Measurements from ENCODE around the gene KNDC1. TPM values are rescaled to one million over a fixed set of nuclear protein-coding genes. Genes with fewer than 3 reads are reported as not detected.
"Not testable (repeated sequence)": the region's sequence is repeated elsewhere in the genome, so short reads cannot be mapped to it uniquely, and the experiment has no call there.

Gene KNDC1
- total RNA-seq, 1 donor from 2014 or later = not detected

DNA sequence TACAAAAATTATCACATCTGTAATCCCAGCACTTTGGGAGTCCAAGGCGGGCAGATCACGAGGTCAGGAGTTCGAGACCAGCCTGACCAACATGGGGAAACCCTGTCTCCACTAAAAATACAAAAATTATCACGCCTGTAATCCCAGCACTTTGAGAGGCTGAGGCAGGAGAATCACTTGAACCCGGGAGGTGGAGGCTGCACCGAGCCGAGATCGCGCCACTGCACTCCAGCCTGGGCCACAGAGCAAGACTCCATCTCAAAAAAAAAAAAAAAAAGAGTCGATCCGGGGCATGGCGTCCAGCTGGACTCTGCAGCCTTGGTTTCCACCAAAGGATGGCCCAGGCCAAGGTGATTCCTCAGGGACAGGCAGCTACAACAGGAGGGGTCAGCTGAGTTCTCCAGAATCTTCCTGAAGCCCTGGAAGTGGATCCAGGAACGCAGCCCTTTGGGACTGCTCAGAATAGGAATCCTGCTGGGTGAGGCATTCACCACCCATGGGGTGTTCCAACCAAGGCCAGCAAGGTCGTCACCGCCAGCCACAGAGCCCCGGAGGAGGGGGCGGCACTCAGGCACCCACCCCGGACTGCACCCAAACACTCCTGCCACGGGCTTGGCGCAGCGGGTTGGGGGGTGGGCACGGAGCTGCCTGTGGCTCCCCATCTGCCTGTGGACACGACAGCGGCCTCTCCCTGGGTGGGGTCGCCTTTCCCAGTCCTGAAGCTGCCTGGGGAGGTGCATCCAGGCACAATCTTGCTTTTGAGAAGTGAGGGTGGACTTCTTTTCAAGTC is 58.0 kb downstream of the KNDC1 start:
- no peak for DNase-seq (ENCODE audit: low read depth)

- no peak for DNase-seq (ENCODE audit: low read depth)
Observed at GRCh38 chr10:133218891-133219290, 58.9 kb downstream of the KNDC1 start.

DNA sequence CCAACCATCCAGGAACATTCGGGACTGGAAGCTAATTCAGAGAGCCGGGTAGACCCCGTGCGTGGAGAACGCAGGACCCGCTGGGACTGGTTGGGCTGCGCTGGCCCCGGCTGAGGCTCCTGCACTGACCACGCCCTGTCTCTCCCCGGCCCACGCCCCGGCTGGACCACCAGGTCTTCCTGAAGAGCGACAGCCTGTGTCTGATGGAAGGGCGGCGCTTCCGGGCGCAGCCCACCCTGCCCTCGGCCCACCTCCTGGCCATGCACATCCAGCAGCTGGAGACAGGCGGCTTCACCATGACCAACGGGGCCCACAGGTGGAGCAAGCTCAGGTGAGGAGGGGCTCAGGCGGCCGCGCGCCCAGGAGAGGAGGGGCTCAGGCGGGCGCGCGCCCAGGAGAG is 59.8 kb downstream of the KNDC1 start:
- no peak for DNase-seq (ENCODE audit: low read depth)

- no peak for DNase-seq (ENCODE audit: low read depth)
Observed at GRCh38 chr10:133221331-133221730, 61.3 kb downstream of the KNDC1 start.

GRCh38 chr10:133221756-133222155 is 61.7 kb downstream of the KNDC1 start:
- DNase-seq (ENCODE audit: low read depth) = not testable (repeated sequence)

DNA sequence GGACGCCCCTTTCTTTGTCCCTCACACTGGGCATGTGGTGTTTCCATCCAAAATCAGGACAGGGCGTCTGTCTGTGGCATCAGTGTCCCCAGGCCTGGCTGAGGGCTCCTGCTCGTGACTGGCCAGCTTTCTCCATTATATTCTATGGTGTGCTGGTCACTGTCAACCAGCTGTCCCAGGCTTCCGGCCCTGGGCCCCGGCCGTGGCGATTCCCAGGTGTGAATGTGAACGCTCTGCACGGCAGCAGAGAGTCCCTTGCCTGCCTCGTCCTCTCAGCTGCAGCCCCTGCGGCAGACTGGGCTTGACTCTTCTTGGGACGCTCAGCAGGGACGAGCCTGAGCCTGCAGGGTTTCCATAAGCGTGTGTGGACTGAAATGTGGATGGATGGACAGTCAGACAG is 64.1 kb downstream of the KNDC1 start:
- no peak for DNase-seq (ENCODE audit: low read depth)

- no peak for DNase-seq (ENCODE audit: low read depth)
Observed at GRCh38 chr10:133224756-133225372, 64.8 kb downstream of the KNDC1 start.

GRCh38 chr10:133225707-133226191 is 65.7 kb downstream of the KNDC1 start:
- DNase-seq (ENCODE audit: low read depth) = peak; percentile 18

DNA sequence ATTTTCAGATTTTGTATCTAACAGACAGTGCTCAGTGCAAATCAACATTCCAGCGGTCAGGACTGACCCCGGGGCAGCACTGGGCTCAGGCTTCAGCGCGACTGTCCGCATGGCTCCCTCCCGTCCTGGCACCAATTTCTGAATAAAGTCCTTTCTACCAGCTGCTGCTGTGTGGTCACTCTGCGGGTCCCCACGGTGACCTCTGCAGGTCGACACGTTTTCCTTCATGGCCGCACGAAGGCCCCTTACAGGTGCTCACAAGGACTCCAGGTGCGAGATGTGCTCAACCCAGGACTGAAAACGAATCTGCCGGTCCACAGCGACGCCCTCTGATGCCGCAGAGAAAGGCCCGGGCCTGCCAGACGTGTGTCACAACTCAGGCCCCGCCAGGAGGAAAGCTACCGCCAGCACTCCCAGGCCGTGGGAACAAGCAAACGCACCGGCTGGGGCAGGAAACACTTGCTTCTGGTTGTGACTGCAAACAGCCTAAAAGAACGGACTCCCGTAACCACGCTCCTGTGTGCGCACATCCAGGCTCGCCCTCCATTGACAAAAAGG is 66.3 kb downstream of the KNDC1 start:
- peak; percentile 52 for DNase-seq (ENCODE audit: low read depth)

DNA sequence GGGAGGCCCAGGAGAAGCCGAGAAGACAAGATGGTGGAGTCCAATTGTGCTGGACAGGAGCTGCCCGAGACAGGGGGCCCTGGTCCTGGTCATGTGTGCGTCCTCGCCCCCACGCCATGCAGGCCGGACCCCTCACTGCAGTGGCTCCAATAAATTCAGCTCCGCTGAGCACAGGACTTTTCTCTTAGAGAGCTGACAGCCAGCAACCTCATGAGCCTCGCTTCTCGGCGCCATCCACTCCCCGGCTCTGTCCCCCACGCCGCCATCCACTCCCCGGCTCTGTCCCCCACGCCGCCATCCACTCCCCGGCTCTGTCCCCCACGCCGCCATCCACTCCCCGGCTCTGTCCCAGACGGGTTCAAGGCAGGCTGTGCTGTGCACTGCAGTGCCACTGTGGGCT is 67.2 kb downstream of the KNDC1 start:
- no peak for DNase-seq (ENCODE audit: low read depth)

DNA sequence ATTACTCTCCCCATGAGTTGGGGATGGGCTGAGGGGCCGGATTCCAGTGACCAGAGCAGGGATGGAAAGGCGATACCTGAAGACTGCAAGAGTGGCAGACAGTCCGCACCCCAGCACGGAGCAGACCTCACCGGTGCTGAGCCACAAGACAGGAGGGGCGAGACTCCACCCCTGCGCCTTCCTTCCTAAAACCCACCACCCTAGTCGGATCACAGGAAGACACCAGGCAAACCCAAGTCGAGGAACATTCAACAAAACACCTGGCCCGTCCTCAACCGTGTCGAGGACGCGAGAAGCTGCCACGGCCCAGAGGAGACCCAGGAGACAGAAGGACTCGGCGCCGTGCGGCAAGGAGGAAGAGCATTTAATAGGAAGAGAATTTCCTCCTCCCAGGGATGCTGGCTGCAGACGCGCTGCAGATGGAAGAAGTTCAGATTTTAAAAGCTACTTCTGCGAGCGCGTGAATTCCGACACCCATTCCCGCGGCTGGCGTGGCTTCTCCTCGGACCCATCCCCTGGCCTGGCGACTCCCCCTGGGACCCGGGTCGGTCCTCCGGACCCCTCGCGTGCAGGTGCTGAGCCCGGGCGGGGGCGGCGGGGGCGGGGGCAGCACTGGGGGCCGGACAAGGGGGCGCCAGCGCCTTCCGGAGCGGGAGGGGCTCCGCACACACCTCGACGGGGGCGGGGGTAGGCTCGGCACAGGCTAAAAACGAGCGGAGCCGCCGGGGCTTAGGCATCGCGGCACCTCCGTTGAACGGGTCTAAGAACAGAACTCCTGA is 69.4 kb downstream of the KNDC1 start:
- no peak for DNase-seq (ENCODE audit: low read depth)

GRCh38 chr10:133230044-133230361 is 70.0 kb downstream of the KNDC1 start, which contains the start of gene UTF1:
Gene UTF1 (plus strand): TSS chr10:133230217. CDS start chr10:133230289, 72 bp downstream.
- no peak for DNase-seq (ENCODE audit: low read depth)

- DNase-seq (ENCODE audit: low read depth) = no peak
Observed at GRCh38 chr10:133230387-133231195, 70.6 kb downstream of the KNDC1 start.

GRCh38 chr10:133231244-133231945 is 71.4 kb downstream of the KNDC1 start:
- no peak for DNase-seq (ENCODE audit: low read depth)

DNA sequence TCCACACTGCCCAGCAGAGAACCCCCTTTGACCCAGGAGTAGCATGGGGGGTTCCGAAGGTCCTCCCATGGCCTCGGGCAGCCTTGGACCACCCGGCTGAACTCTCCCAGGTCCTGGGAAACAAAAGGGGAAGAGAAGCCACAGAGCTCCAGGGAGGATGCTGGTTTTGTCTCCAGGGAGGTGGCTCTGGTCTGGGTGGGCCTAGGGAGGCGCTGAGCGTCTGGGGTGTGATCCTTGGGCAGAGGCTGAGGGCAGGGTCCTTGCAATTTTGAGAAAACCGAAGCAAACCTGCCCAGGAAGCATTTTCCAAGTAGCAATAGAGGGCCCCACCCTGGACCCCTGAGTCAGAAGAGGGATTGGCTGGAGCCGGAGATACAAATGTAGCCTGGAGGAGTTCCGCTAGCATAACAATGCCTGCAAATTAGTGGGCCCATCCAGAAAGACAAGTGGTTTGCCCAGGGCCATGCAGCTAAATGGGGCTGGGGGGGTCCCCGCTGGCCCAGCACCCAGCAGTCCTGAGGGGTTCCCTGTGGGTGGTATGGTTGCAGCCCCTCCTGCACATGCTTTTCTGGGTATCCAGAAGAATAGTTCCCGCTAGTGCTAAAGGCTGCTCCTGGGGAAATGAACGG is 72.0 kb downstream of the KNDC1 start:
- no peak for DNase-seq (ENCODE audit: low read depth)

DNA sequence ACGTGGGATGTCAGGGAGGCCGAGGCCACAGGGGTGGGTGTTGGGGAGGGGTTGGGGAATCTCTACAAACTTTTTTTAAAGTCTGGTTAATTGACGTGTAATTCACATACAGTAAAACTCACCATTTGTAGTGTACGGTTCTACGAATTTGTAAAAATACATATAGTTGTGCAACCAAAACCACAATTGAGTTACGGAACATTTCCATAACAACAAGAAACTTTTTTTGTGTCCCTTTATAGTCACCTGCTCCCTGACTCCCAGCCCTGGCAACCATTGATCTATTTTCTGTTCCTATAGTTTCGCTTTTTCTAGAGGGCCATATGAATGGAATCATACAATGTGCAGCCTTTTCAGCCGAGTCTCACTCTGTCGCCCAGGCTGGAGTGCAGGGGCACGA is 74.8 kb downstream of the KNDC1 start:
- not testable (repeated sequence) for DNase-seq (ENCODE audit: low read depth)

GRCh38 chr10:133235265-133235855 is 75.3 kb downstream of the KNDC1 start:
- DNase-seq (ENCODE audit: low read depth) = no peak

- no peak for DNase-seq (ENCODE audit: low read depth)
Observed at GRCh38 chr10:133235932-133236331, 75.9 kb downstream of the KNDC1 start.
